ENCODE results near the gene B3GNT9. TPM values are rescaled to one million over a fixed set of nuclear protein-coding genes. Genes with fewer than 3 reads are reported as not detected.

Gene B3GNT9
- total RNA-seq, 1 experiment from 2014 or later = 3.8 TPM

- Histone ChIP-seq H3K9me2 (ENCODE audit: insufficient read depth) (no peaks in the 10 kb centered on the region), H3K79me2 (ENCODE audit: insufficient read depth, low read length) (peaks cover 9% of the 10 kb centered on the region), H3K9ac (ENCODE audit: low read length) (no peak overlapping the region), H2AFZ (ENCODE audit: low read depth, low read length, poor library complexity, severe bottlenecking) (no peak overlapping the region), H3K9me3 (ENCODE audit: control insufficient read depth in 1 of 2, insufficient read depth in 1 of 2, low read depth in 1 of 2, low read length in 2 of 2) (no peaks in the 10 kb centered on the region), H3K4me2 (ENCODE audit: low read length) (no peak overlapping the region), H3K36me3 (ENCODE audit: control insufficient read depth in 1 of 2, insufficient read depth in 2 of 2, low read length in 2 of 2) (peaks cover 10 to 18% of the 10 kb centered on the region in 2 experiments; a peak in 3 of 4 replicates), H3K27me3 (ENCODE audit: insufficient read depth, low read length) (no peaks in the 10 kb centered on the region), H3K4me3 (replicated peaks in 1 of 2; ENCODE audit: low read depth in 1 of 2, low read length in 2 of 2) (no peak overlapping the region), H3K27ac (ENCODE audit: low read depth, low read length) (no peak overlapping the region), H3K4me1 (ENCODE audit: control insufficient read depth in 1 of 2, insufficient read depth in 2 of 2, low read length in 2 of 2) (no peaks in the 10 kb centered on the region), H4K20me1 (ENCODE audit: insufficient read depth) (peaks cover 5% of the 10 kb centered on the region; the same call in 1 of the 2 replicates)
- CTCF ChIA-PET = interaction anchor here (1.0 to 1.3 kb wide), 2 partner anchors 57 to 80 kb away, joined by 3 to 9 read pairs; no protein-coding TSS in a partner anchor
- ATAC-seq = no peak
- intact Hi-C loops (cut with micrococcal nuclease) = no loop called here
- no TSS peak for BruUV-seq (replicated peaks)
- RAD21 ChIA-PET (ENCODE audit: low non-redundant PET in 1 of 2, low total read pairs in 2 of 2, uncharacterized antibody in 2 of 2, unreplicated experiment in 2 of 2) = no interaction called here
- DNase-seq (ENCODE audit: low read depth, low spot score) = no peak
- POLR2A ChIA-PET = interaction anchor here (1.3 kb wide), 1 partner anchor 81 kb away, joined by 3 read pairs; no protein-coding TSS in a partner anchor
- TF ChIP-seq RAD21 (IDR thresholded peaks at IDR 0.05; ENCODE audit: low read depth) = no peak
- no peak for TF ChIP-seq ZFX (IDR thresholded peaks at IDR 0.05)
- TF ChIP-seq CTCF (IDR thresholded peaks at IDR 0.05 in 2 of 3, conservative IDR thresholded peaks at IDR 0.05 in 1 of 3; ENCODE audit: borderline replicate concordance in 1 of 3, insufficient read depth in 1 of 3, low read depth in 2 of 3, low read length in 2 of 3) = no peak
- TF ChIP-seq EZH2 (IDR thresholded peaks at IDR 0.05) = no peak
- no peak for TF ChIP-seq SIN3A (IDR thresholded peaks at IDR 0.05; ENCODE audit: low read depth)
- no peak for TF ChIP-seq JUND (IDR thresholded peaks at IDR 0.05)
- TF ChIP-seq ZBTB33 (IDR thresholded peaks at IDR 0.05; ENCODE audit: extremely low read depth, insufficient replicate concordance, low read length) = no peak
- TF ChIP-seq ATF3 (IDR thresholded peaks at IDR 0.05) = no peak
- TF ChIP-seq SRF (IDR thresholded peaks at IDR 0.05; ENCODE audit: low read depth) = no peak
- TF ChIP-seq CEBPB (IDR thresholded peaks at IDR 0.05; ENCODE audit: low read depth) = no peak
- no peak for TF ChIP-seq ZNF274 (IDR thresholded peaks at IDR 0.05; ENCODE audit: low read depth, low read length)
- TF ChIP-seq SP1 (IDR thresholded peaks at IDR 0.05; ENCODE audit: low read depth) = no peak
- TF ChIP-seq MAX (IDR thresholded peaks at IDR 0.05) = no peak
Measured at GRCh38 chr16:67098599-67098998, 52.2 kb downstream of the B3GNT9 start.

Other genes starting within 250 kb of the B3GNT9 start
- gene CDH16, start 232.1 kb downstream of the B3GNT9 start, total RNA-seq (2021; ENCODE audit: unreplicated experiment) = not detected
- gene RRAD, start 225.5 kb downstream of the B3GNT9 start, total RNA-seq (2021; ENCODE audit: unreplicated experiment) = 2.2 TPM
- 113 TPM for gene CIAO2B, start 216.6 kb downstream of the B3GNT9 start, total RNA-seq (2021; ENCODE audit: unreplicated experiment)
- gene CES2, start 215.5 kb downstream of the B3GNT9 start, total RNA-seq (2021; ENCODE audit: unreplicated experiment) = 35.4 TPM
- 10.8 TPM for gene CES3, start 189.7 kb downstream of the B3GNT9 start, total RNA-seq (2021; ENCODE audit: unreplicated experiment)
- not detected for gene CES4A, start 162.4 kb downstream of the B3GNT9 start, total RNA-seq (2021; ENCODE audit: unreplicated experiment)
- 101 TPM for gene CBFB, start 121.8 kb downstream of the B3GNT9 start, total RNA-seq (2021; ENCODE audit: unreplicated experiment)
- 19.2 TPM for gene PHAF1, start 41.1 kb downstream of the B3GNT9 start, total RNA-seq (2021; ENCODE audit: unreplicated experiment)
- gene TRADD, start 8.9 kb upstream of the B3GNT9 start, total RNA-seq (2021; ENCODE audit: unreplicated experiment) = 20.5 TPM
- 27.8 TPM for gene FBXL8, start 9.0 kb upstream of the B3GNT9 start, total RNA-seq (2021; ENCODE audit: unreplicated experiment)
- gene HSF4, start 13.7 kb upstream of the B3GNT9 start, total RNA-seq (2021; ENCODE audit: unreplicated experiment) = 46.6 TPM
- gene NOL3, start 19.5 kb upstream of the B3GNT9 start, total RNA-seq (2021; ENCODE audit: unreplicated experiment) = 54.0 TPM
- 38.7 TPM for gene MATCAP1, start 33.0 kb upstream of the B3GNT9 start, total RNA-seq (2021; ENCODE audit: unreplicated experiment)
- 0.30 TPM for gene EXOC3L1, start 39.1 kb upstream of the B3GNT9 start, total RNA-seq (2021; ENCODE audit: unreplicated experiment)
- gene E2F4, start 41.2 kb upstream of the B3GNT9 start, total RNA-seq (2021; ENCODE audit: unreplicated experiment) = 114 TPM
- gene ELMO3, start 48.1 kb upstream of the B3GNT9 start, total RNA-seq (2021; ENCODE audit: unreplicated experiment) = 45.8 TPM
- gene TMEM208, start 76.1 kb upstream of the B3GNT9 start, total RNA-seq (2021; ENCODE audit: unreplicated experiment) = 36.1 TPM
- 69.2 TPM for gene FHOD1, start 96.5 kb upstream of the B3GNT9 start, total RNA-seq (2021; ENCODE audit: unreplicated experiment)
- 5.6 TPM for gene SLC9A5, start 98.0 kb upstream of the B3GNT9 start, total RNA-seq (2021; ENCODE audit: unreplicated experiment)
- gene PLEKHG4, start 128.5 kb upstream of the B3GNT9 start, total RNA-seq (2021; ENCODE audit: unreplicated experiment) = 38.5 TPM
- not detected for gene KCTD19, start 175.7 kb upstream of the B3GNT9 start, total RNA-seq (2021; ENCODE audit: unreplicated experiment)
- gene LRRC36, start 175.8 kb upstream of the B3GNT9 start, total RNA-seq (2021; ENCODE audit: unreplicated experiment) = not detected
- gene TPPP3, start 242.5 kb upstream of the B3GNT9 start, total RNA-seq (2021; ENCODE audit: unreplicated experiment) = 1.2 TPM

Measured in HCT116 (cell line).